Measurements from ENCODE around the gene CPNE7. TPM values are rescaled to one million over a fixed set of nuclear protein-coding genes. Genes with fewer than 3 reads are reported as not detected.

The CPNE7 gene
- total and polyA plus RNA-seq, 5 experiments from 2014 or later: 0.23 to 0.53 TPM; not detected in 3

- peaks cover 0 to 2% (median 0%) of the 10 kb centered on the region in 9 donors for H3K9me3 Mint-ChIP-seq
- H3K27ac Mint-ChIP-seq: peak overlapping the region; percentile 35 to 89 (median 84)
- H3K4me3 Mint-ChIP-seq: peak overlapping the region in 7 of 10 donors; percentile 20 to 83 (median 78)
- H3K36me3 Mint-ChIP-seq: no peaks in the 10 kb centered on the region
- ATAC-seq (peak; percentile 36 to 44), DNase-seq (no peak)
- H3K4me1 Mint-ChIP-seq: peaks cover 12 to 20% (median 16%) of the 10 kb centered on the region in 4 donors
- POLR2A ChIA-PET: interaction anchor here (0.5 to 0.6 kb wide), 3 partner anchors 18 to 107 kb away, joined by 3 to 8 read pairs (median 3); no protein-coding TSS in a partner anchor
- H3K27me3 Mint-ChIP-seq: peaks cover 0 to 2% (median 0%) of the 10 kb centered on the region in 5 donors
Observed at GRCh38 chr16:89617036-89617435, 41.5 kb downstream of the CPNE7 start.

- Mint-ChIP-seq H3K27ac (no peak overlapping the region), H3K4me1 (peaks cover 10 to 20% (median 15%) of the 10 kb centered on the region in 4 donors), H3K9me3 (peaks cover 0 to 2% (median 0%) of the 10 kb centered on the region in 9 donors), H3K27me3 (peaks cover under 1 to 6% (median 4%) of the 10 kb centered on the region in 5 donors), H3K4me3 (no peak overlapping the region), H3K36me3 (no peaks in the 10 kb centered on the region)
- no peak for DNase-seq
- POLR2A ChIA-PET: no interaction called here
- ATAC-seq: no peak
Observed at GRCh38 chr16:89618109-89618998, 42.8 kb downstream of the CPNE7 start.

GRCh38 chr16:89619840-89620239, 44.3 kb downstream of the CPNE7 start:
- ATAC-seq (no peak), DNase-seq (no peak)
- Mint-ChIP-seq H3K9me3 (peaks cover 0 to under 1% (median 0%) of the 10 kb centered on the region in 9 donors), H3K27me3 (peaks cover 6 to 20% (median 13%) of the 10 kb centered on the region in 5 donors), H3K4me1 (peaks cover 10 to 20% (median 16%) of the 10 kb centered on the region in 4 donors), H3K4me3 (no peak overlapping the region), H3K27ac (no peak overlapping the region), H3K36me3 (no peaks in the 10 kb centered on the region)
- POLR2A ChIA-PET: no interaction called here

GRCh38 chr16:89620406-89620841, 44.9 kb downstream of the CPNE7 start:
- Mint-ChIP-seq H3K36me3 (no peaks in the 10 kb centered on the region), H3K27ac (no peak overlapping the region), H3K4me1 (peaks cover 10 to 21% (median 16%) of the 10 kb centered on the region in 4 donors), H3K27me3 (peaks cover 6 to 26% (median 15%) of the 10 kb centered on the region in 5 donors), H3K9me3 (no peaks in the 10 kb centered on the region), H3K4me3 (no peak overlapping the region)
- DNase-seq: no peak
- POLR2A ChIA-PET: no interaction called here
- no peak for ATAC-seq

GRCh38 chr16:89621136-89621697, 45.7 kb downstream of the CPNE7 start:
- no peak for ATAC-seq

GRCh38 chr16:89621698-89622409, 46.3 kb downstream of the CPNE7 start:
- Mint-ChIP-seq H3K9me3 (no peaks in the 10 kb centered on the region), H3K36me3 (no peaks in the 10 kb centered on the region), H3K27me3 (peaks cover 6 to 30% (median 16%) of the 10 kb centered on the region in 5 donors), H3K27ac (peak overlapping the region in 1 of 10 donors; percentile 53), H3K4me3 (no peak overlapping the region), H3K4me1 (peaks cover 5 to 13% (median 7%) of the 10 kb centered on the region in 4 donors)
- no peak for DNase-seq
- POLR2A ChIA-PET: no interaction called here
- no peak for ATAC-seq

More at GRCh38 chr16:89621136-89621697, 45.7 kb downstream of the CPNE7 start:
- Mint-ChIP-seq H3K36me3 (no peaks in the 10 kb centered on the region), H3K27me3 (peaks cover 6 to 30% (median 16%) of the 10 kb centered on the region in 5 donors), H3K4me1 (peaks cover 10 to 19% (median 13%) of the 10 kb centered on the region in 4 donors), H3K4me3 (no peak overlapping the region), H3K27ac (no peak overlapping the region), H3K9me3 (no peaks in the 10 kb centered on the region)
- POLR2A ChIA-PET: no interaction called here
- DNase-seq: no peak

GRCh38 chr16:89623511-89624261, 48.1 kb downstream of the CPNE7 start:
- POLR2A ChIA-PET: no interaction called here
- ATAC-seq (no peak), DNase-seq (no peak)
- peaks cover 6 to 30% (median 16%) of the 10 kb centered on the region in 5 donors for H3K27me3 Mint-ChIP-seq
- H3K27ac Mint-ChIP-seq: peak overlapping the region in 1 of 10 donors; percentile 3
- H3K4me1 Mint-ChIP-seq: peaks cover 0 to 6% (median 2%) of the 10 kb centered on the region in 4 donors
- H3K9me3 Mint-ChIP-seq: no peaks in the 10 kb centered on the region
- no peak overlapping the region for H3K4me3 Mint-ChIP-seq
- no peaks in the 10 kb centered on the region for H3K36me3 Mint-ChIP-seq

GRCh38 chr16:89624777-89625761, 49.5 kb downstream of the CPNE7 start:
- peaks cover 0 to 4% (median 2%) of the 10 kb centered on the region in 4 donors for H3K4me1 Mint-ChIP-seq
- no peak overlapping the region for H3K4me3 Mint-ChIP-seq
- DNase-seq (no peak), ATAC-seq (no peak)
- no peaks in the 10 kb centered on the region for H3K9me3 Mint-ChIP-seq
- no peak overlapping the region for H3K27ac Mint-ChIP-seq
- POLR2A ChIA-PET: no interaction called here
- no peaks in the 10 kb centered on the region for H3K36me3 Mint-ChIP-seq
- H3K27me3 Mint-ChIP-seq: peaks cover 6 to 30% (median 16%) of the 10 kb centered on the region in 5 donors

- Mint-ChIP-seq H3K9me3 (no peaks in the 10 kb centered on the region), H3K27me3 (peaks cover 0 to 9% (median 3%) of the 10 kb centered on the region in 5 donors), H3K4me3 (no peak overlapping the region), H3K36me3 (no peaks in the 10 kb centered on the region), H3K4me1 (no peaks in the 10 kb centered on the region), H3K27ac (peak overlapping the region in 1 of 10 donors; percentile 34)
- DNase-seq (no peak), ATAC-seq (no peak)
- POLR2A ChIA-PET: no interaction called here
Observed at GRCh38 chr16:89629827-89630610, 54.5 kb downstream of the CPNE7 start.

GRCh38 chr16:89633064-89633631, 57.6 kb downstream of the CPNE7 start:
- peaks cover 0 to 10% (median 0%) of the 10 kb centered on the region in 5 donors for H3K27me3 Mint-ChIP-seq
- no peaks in the 10 kb centered on the region for H3K9me3 Mint-ChIP-seq
- H3K36me3 Mint-ChIP-seq: no peaks in the 10 kb centered on the region
- peak overlapping the region in 1 of 10 donors; percentile 79 for H3K27ac Mint-ChIP-seq
- no peaks in the 10 kb centered on the region for H3K4me1 Mint-ChIP-seq
- no peak for DNase-seq
- H3K4me3 Mint-ChIP-seq: no peak overlapping the region
- ATAC-seq: no peak
- POLR2A ChIA-PET: no interaction called here

Measured in naive thymus-derived CD8-positive, alpha-beta T cell (primary cell).